GM13977 (cell line): ENCODE measurements around the gene SMAD9.

Source experiments
- DNase-seq: peaks from one replicate; pipeline ENCODE4 v3.0.0; 2012; ENCODE audit warnings: low spot score
- CTCF ChIP-seq: IDR thresholded peaks from 2 replicates; pipeline ENCODE4 v1.5.1; 2012; ENCODE audit warnings: mild to moderate bottlenecking, control low read depth; ENCODE audit not compliant: insufficient read depth; ENCODE audit errors: extremely low read depth, missing control alignments
- in situ Hi-C: fragments of 300-500 bp; cut with MboI; formaldehyde crosslinking; loops from one replicate; pipeline ENCODE4 v1.12.0; 2022; ENCODE audit warnings: low sequenced_read_pairs, low pct_unique_long_range_greater_than_20kb, mixed read lengths, inconsistent platforms; ENCODE audit not compliant: unreplicated experiment

The SMAD9 gene

GRCh38 chr13:36903925-36904595 lies 16.0 kb downstream of the SMAD9 start:
- DNase-seq, result no peak
- in situ Hi-C loops, result no loop called here
- no peak for TF ChIP-seq CTCF

- in situ Hi-C loops, result no loop called here
These were observed 22.9 kb downstream of the SMAD9 start for GRCh38 chr13:36897054-36897616.

GRCh38 chr13:36891752-36892151 lies 28.3 kb downstream of the SMAD9 start:
- no peak for TF ChIP-seq CTCF
- DNase-seq, result no peak
- in situ Hi-C loops, result no loop called here

More at GRCh38 chr13:36897054-36897616, 22.9 kb downstream of the SMAD9 start:
- no peak for TF ChIP-seq CTCF
- no peak for DNase-seq

GRCh38 chr13:36888645-36889044 lies 31.4 kb downstream of the SMAD9 start:
- in situ Hi-C loops, result no loop called here
- TF ChIP-seq CTCF, result no peak
- DNase-seq, result no peak

GRCh38 chr13:36887758-36888521 lies 32.1 kb downstream of the SMAD9 start:
- DNase-seq, result no peak
- in situ Hi-C loops, result no loop called here
- no peak for TF ChIP-seq CTCF

- DNase-seq, result no peak
- in situ Hi-C loops, result no loop called here
- TF ChIP-seq CTCF, result no peak
These were observed 34.1 kb downstream of the SMAD9 start for GRCh38 chr13:36885901-36886300.
